Sigmoid colon (tissue), 3 donors: ENCODE data around the gene EGFLAM.

Experiments
- CTCF ChIP-seq, 4 experiments: fragments of 450-650 bp in 3 of 4; fragments of 200-600 bp in 1 of 4; IDR thresholded peaks; one replicate each; pipeline ENCODE4 v1.5.1; 2016 to 2019; ENCODE audit warnings: antibody characterized with exemption in 4 of 4, mild to moderate bottlenecking in 3 of 4, moderate library complexity in 2 of 4
- POLR2A ChIP-seq, 2 donors: fragments of 450-650 bp; IDR thresholded peaks; one replicate each; pipeline ENCODE4 v1.6.1; 2016; ENCODE audit warnings: antibody characterized with exemption in 2 of 2, mild to moderate bottlenecking in 2 of 2, moderate library complexity in 2 of 2

GRCh38 chr5:38329132-38329715 is 70.9 kb downstream of the EGFLAM start:
- TF ChIP-seq CTCF (IDR thresholded peaks at IDR 0.05) (no peak), POLR2A (IDR thresholded peaks at IDR 0.05) (no peak)
